GM12801 (cell line): ENCODE measurements around the gene PEX11A.

ENCODE experiments used
- TF ChIP-seq, protein P1 (sequence below): IDR thresholded peaks from one replicate; pipeline ENCODE4 v1.5.1; 2011; ENCODE audit warnings: control low read depth; ENCODE audit not compliant: insufficient read length; ENCODE audit errors: extremely low read depth

PEX11A gene

DNA sequence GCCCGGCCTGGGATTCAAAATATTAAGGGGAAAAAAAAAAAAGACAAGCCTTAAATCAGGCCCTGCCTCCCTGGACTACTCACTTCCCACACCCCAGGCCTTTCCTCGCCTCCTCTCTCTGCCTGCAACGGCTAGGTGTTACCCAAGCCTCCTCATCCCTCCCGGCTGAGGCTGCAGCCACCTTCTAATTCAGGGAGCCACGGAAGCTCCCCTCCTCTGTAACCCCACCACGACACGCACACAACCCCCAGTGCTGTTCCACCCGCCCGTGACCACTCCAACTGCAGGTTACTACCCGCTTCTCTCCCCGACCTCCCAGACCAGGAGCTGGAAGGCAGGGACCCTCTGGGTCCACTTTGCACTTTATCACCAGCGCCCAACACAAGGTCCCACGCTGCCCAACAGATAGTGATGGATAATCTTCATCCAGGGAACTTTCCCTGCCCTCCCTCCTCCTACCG is 36.2 kb downstream of the PEX11A start:
- TF ChIP-seq, protein P1, sequence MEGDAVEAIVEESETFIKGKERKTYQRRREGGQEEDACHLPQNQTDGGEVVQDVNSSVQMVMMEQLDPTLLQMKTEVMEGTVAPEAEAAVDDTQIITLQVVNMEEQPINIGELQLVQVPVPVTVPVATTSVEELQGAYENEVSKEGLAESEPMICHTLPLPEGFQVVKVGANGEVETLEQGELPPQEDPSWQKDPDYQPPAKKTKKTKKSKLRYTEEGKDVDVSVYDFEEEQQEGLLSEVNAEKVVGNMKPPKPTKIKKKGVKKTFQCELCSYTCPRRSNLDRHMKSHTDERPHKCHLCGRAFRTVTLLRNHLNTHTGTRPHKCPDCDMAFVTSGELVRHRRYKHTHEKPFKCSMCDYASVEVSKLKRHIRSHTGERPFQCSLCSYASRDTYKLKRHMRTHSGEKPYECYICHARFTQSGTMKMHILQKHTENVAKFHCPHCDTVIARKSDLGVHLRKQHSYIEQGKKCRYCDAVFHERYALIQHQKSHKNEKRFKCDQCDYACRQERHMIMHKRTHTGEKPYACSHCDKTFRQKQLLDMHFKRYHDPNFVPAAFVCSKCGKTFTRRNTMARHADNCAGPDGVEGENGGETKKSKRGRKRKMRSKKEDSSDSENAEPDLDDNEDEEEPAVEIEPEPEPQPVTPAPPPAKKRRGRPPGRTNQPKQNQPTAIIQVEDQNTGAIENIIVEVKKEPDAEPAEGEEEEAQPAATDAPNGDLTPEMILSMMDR, result no peak

DNA sequence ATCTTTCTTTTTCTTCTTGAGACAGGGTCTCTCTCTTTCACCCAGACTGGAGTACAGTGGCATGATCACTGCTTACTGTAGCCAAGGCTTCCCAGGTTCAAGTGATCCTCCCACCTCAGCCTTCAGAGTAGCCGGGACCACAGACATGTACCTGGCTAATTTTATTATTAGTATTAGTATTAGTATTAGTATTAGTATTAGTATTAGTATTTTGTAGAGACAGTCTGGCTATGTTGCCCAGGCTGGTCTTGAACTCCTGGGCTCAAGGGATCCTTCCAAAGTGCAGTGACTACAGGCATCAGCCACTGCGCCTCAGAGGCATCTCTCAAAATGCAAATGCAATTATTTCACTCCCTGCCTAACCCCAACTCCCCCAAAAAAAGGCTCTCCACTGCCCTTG is 37.0 kb downstream of the PEX11A start:
- TF ChIP-seq, protein P1, result no peak

DNA sequence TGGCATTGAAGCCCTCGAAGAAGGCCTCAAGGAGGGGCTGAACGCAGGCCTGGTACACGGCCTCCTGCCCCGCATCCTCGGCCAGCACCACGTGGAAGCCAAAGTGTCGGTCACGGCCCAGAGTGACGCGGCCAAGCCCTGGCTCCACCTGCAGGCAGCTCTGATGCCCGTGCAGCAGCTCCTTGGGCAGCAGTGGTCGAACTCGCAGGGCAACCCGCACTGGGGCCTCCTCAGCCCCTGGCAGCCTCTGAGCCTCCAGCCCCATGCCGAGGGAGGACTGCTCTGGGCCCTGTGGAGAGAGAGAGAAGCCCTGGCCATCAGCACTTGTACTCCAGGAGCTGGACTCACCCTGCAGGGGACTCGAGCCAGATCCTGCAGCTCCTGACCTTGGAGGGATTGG is 37.9 kb downstream of the PEX11A start:
- TF ChIP-seq, protein P1, result no peak

GRCh38 chr15:89652131-89652530 is 38.4 kb downstream of the PEX11A start:
- TF ChIP-seq, protein P1, result no peak

DNA sequence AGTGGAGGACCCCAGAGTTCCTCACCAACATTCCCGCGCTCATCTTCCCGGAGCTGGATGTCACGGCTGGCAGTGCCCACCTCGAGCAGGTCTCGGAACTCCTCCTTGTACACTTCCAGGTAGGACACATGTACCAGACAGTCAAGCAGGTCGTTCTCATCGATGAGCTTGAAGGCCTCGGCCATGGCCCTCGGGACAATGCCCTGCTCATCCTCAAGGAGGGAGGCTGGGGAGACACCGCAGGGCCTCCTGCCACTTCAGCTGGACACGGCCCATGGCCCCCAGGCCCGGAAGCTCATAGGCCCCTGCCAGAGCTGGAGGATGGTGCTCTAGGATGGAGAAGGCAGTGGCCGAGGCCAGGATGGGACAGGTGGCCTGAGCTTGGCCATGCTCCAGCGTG is 40.8 kb downstream of the PEX11A start:
- TF ChIP-seq, protein P1, result no peak

DNA sequence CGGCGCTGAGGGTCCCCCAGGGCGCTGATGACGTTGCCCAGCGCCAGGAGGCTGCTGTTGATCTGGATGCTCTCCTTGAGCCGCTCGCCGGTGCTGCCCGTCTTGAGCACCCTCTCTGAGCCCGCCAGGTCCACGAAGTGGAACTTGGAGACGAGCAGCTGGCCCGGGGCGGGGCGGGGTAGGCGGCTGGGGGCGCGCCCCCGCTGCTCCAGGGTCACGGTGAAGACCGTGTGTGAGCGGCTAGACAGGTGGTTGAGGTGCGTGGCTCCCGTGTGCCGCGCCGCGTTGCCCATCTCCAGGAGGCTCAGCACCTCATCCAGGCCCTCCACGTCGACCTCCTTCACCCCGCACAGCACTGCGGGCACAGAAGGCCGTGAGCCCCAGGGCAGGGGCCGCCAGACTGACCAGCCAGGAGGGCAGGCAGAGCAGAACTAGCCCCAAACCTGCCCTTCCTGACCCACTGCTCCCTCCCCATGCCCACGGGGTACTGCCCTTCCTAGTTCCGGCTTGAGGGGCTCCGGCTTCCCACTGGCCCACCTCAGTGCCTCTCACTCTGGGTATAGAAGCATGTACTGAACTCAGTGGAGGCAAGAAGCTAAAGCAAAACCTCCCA is 41.4 kb downstream of the PEX11A start:
- TF ChIP-seq, protein P1, result no peak

GRCh38 chr15:89648106-89649012 is 42.2 kb downstream of the PEX11A start:
- TF ChIP-seq, protein P1, result no peak
